Occipital lobe (tissue), 3 donors: Measurements from ENCODE around the gene NAA15. TPM values are rescaled to one million over a fixed set of nuclear protein-coding genes. Genes with fewer than 3 reads are reported as not detected.
"Not testable (repeated sequence)": the region's sequence is repeated elsewhere in the genome, so short reads cannot be mapped to it uniquely, and the experiment has no call there.

Source experiments
- DNase-seq: peaks from one replicate; lab custom pipeline; 2025; lab: John Stamatoyannopoulos, UW
- small RNA-seq: library from RNA; depleted of rRNA; stranded (forward); fragments of <200 nt; gene quantifications from one replicate; pipeline ENCODE3, GENCODE V24; 2014
- total RNA-seq: library from RNA; depleted of rRNA; stranded (reverse); fragments of >200 nt; gene quantifications from one replicate; pipeline ENCODE4 v1.2.3, GENCODE V29; 2014

NAA15 gene
- total RNA-seq, 1 donor from 2014 or later = 52.7 TPM

GRCh38 chr4:139450586-139450985, 149.3 kb downstream of the NAA15 start:
- no peak for DNase-seq

GRCh38 chr4:139451997-139452396, 150.7 kb downstream of the NAA15 start:
- DNase-seq = no peak

GRCh38 chr4:139453041-139453370, 151.7 kb downstream of the NAA15 start:
- no peak for DNase-seq

GRCh38 chr4:139453371-139454110, 152.2 kb downstream of the NAA15 start:
- peak; percentile 93 for DNase-seq

GRCh38 chr4:139454111-139455045, 153.1 kb downstream of the NAA15 start, which contains the start of gene RAB33B:
Gene RAB33B, plus strand, starts transcription at chr4:139454121. Its CDS starts 75 bp downstream, at chr4:139454196.
- no peak for DNase-seq

- no peak for DNase-seq
Observed at GRCh38 chr4:139455126-139455538, 153.8 kb downstream of the NAA15 start.

GRCh38 chr4:139457318-139457717, 156.0 kb downstream of the NAA15 start:
- DNase-seq = no peak

- no peak for DNase-seq
Observed at GRCh38 chr4:139458543-139458942, 157.2 kb downstream of the NAA15 start.

GRCh38 chr4:139458999-139459398, 157.7 kb downstream of the NAA15 start:
- DNase-seq = no peak

- DNase-seq = no peak
Observed at GRCh38 chr4:139460565-139460964, 159.3 kb downstream of the NAA15 start.

- DNase-seq = no peak
Observed at GRCh38 chr4:139461022-139461628, 159.8 kb downstream of the NAA15 start.

GRCh38 chr4:139464512-139464911, 163.2 kb downstream of the NAA15 start:
- not testable (repeated sequence) for DNase-seq

GRCh38 chr4:139465922-139466321, 164.6 kb downstream of the NAA15 start:
- no peak for DNase-seq

GRCh38 chr4:139468756-139469155, 167.5 kb downstream of the NAA15 start:
- not testable (repeated sequence) for DNase-seq

- DNase-seq = no peak
Observed at GRCh38 chr4:139469216-139469615, 167.9 kb downstream of the NAA15 start.

Small RNAs within 50 kb of the gene (small RNA-seq; reads per million reads assigned to genes)
- gene RF01225 (not detected), gene RNU6-1074P (not detected), gene RNU6-1214P (not detected)

Other genes with a start within 250 kb of the NAA15 start
- gene ELF2, start 124.3 kb upstream of the NAA15 start, total RNA-seq = 152 TPM
- gene MGARP, start 21.3 kb upstream of the NAA15 start, total RNA-seq = 1.2 TPM
- gene NDUFC1, start 972 bp downstream of the NAA15 start, total RNA-seq = 29.3 TPM
- gene RAB33B, start 152.6 kb downstream of the NAA15 start, total RNA-seq = 47.7 TPM